ENCODE data around the gene CAMKK2.

GRCh38 chr12:121228919-121229665 lies 67.4 kb downstream of the CAMKK2 start:
- TF ChIP-seq MAX (IDR thresholded peaks at IDR 0.05) (no peak), RAD21 (IDR thresholded peaks at IDR 0.05; ENCODE audit: low read depth) (no peak), CEBPB (IDR thresholded peaks at IDR 0.05) (no peak)
